SK-N-SH (cell line): Measurements from ENCODE around the gene TRAF2. TPM values are rescaled to one million over a fixed set of nuclear protein-coding genes. Genes with fewer than 3 reads are reported as not detected.

Experiments
- CTCF ChIA-PET: fragments of 300-600, 350-600 bp; formaldehyde crosslinking; extraction: SDS; loops from one replicate; lab custom pipeline; 2021; lab: Yijun Ruan, JAX
- POLR2A ChIA-PET: fragments of 350-600 bp; sonication (Branson Sonifier 250); formaldehyde crosslinking; extraction: SDS; loops from one replicate; lab custom pipeline; 2020; ENCODE audit warnings: antibody characterized with exemption, inconsistent platforms; lab: Yijun Ruan, JAX
- DNase-seq: peaks from one replicate; pipeline ENCODE4 v3.0.0; 2012
- H2AFZ ChIP-seq: fragments of 200-600 bp; sonication (generic); 2 replicates; pipeline ENCODE4 v1.8.1; 2016; ENCODE audit warnings: antibody characterized with exemption, mild to moderate bottlenecking, low read depth
- H3F3A ChIP-seq: fragments of 200-600 bp; sonication (generic); replicated peaks from 2 replicates; pipeline ENCODE3; 2016; ENCODE audit warnings: antibody characterized with exemption, mild to moderate bottlenecking; ENCODE audit not compliant: insufficient read depth
- H3K27ac ChIP-seq, 2 experiments: fragments of 200-500 bp in 1 of 2; fragments of 200-600 bp in 1 of 2; sonication (Bioruptor generic) in 1 of 2; sonication (generic), shearing (Covaris generic) in 1 of 2; 2 replicates each; pipeline versions ENCODE4 v1.5.1 to v1.6.1; 2014 to 2016; ENCODE audit warnings: low read depth in 2 of 2, inconsistent platforms in 1 of 2, low read length in 1 of 2, mild to moderate bottlenecking in 1 of 2, mixed read lengths in 1 of 2
- H3K27me3 ChIP-seq: fragments of 200-600 bp; sonication (generic), shearing (Covaris generic); 2 replicates; pipeline ENCODE4 v1.6.1; 2016; ENCODE audit warnings: mixed run types; ENCODE audit not compliant: insufficient read depth
- H3K36me3 ChIP-seq, 2 experiments: fragments of 200-500 bp in 1 of 2; fragments of 200-600 bp in 1 of 2; sonication (Bioruptor generic) in 1 of 2; sonication (generic) in 1 of 2; replicated peaks in 1 of 2; 2 replicates each; pipeline versions ENCODE3 to v1.5.1; 2014 to 2016; ENCODE audit warnings: low read length in 1 of 2, mild to moderate bottlenecking in 1 of 2; ENCODE audit not compliant: insufficient read depth in 2 of 2, control insufficient read depth in 1 of 2
- H3K4me1 ChIP-seq, 2 experiments: fragments of 200-500 bp in 1 of 2; fragments of 200-600 bp in 1 of 2; sonication (Bioruptor generic) in 1 of 2; sonication (generic), shearing (Covaris generic) in 1 of 2; 2 replicates each; pipeline versions ENCODE4 v1.5.1 to v1.6.1; 2014 to 2016; ENCODE audit warnings: low read depth in 1 of 2, low read length in 1 of 2, mixed run types in 1 of 2; ENCODE audit not compliant: insufficient read depth in 2 of 2, control insufficient read depth in 1 of 2
- H3K4me2 ChIP-seq: fragments of 200-600 bp; sonication (generic), shearing (Covaris generic); 2 replicates; pipeline ENCODE4 v1.6.1; 2017; ENCODE audit warnings: mixed run types
- H3K4me3 ChIP-seq, 2 experiments: fragments of 200-500 bp in 1 of 2; fragments of 200-600 bp in 1 of 2; sonication (Bioruptor generic) in 1 of 2; sonication (generic), shearing (Covaris generic) in 1 of 2; 2 replicates each; pipeline versions ENCODE4 v1.5.1 to v1.8.1; 2014 to 2016; ENCODE audit warnings: low read depth in 2 of 2, inconsistent platforms in 1 of 2, low read length in 1 of 2, mild to moderate bottlenecking in 1 of 2, mixed read lengths in 1 of 2, moderate library complexity in 1 of 2
- H3K79me2 ChIP-seq: fragments of 200-600 bp; sonication (generic); 2 replicates; pipeline ENCODE4 v1.8.1; 2017; ENCODE audit warnings: mild to moderate bottlenecking; ENCODE audit not compliant: insufficient read depth
- H3K9ac ChIP-seq: fragments of 200-600 bp; sonication (generic); 2 replicates; pipeline ENCODE4 v1.6.1; 2017; ENCODE audit warnings: mixed run types
- H3K9me2 ChIP-seq: fragments of 200-600 bp; sonication (generic); 2 replicates; pipeline ENCODE4 v1.6.1; 2017; ENCODE audit warnings: mixed run types
- H3K9me3 ChIP-seq: fragments of 200-600 bp; sonication (generic); 2 replicates; pipeline ENCODE4 v1.6.1; 2017; ENCODE audit warnings: mixed run types, mild to moderate bottlenecking, moderate library complexity
- H4K20me1 ChIP-seq: fragments of 200-600 bp; sonication (generic); 2 replicates; pipeline ENCODE4 v1.6.1; 2017; ENCODE audit warnings: mild to moderate bottlenecking, mixed run types; ENCODE audit not compliant: insufficient read depth
- ELF1 ChIP-seq: IDR thresholded peaks from 2 replicates; pipeline ENCODE4 v1.4.0; 2012
- EP300 ChIP-seq, 2 experiments: IDR thresholded peaks; 2 replicates each; pipeline versions ENCODE4 v1.4.0 to v1.6.1; 2012; ENCODE audit warnings: borderline replicate concordance in 1 of 2, low read depth in 1 of 2, low read length in 1 of 2
- EZH2phosphoT487 ChIP-seq: fragments of 200-600 bp; sonication (generic); IDR thresholded peaks from 2 replicates; pipeline ENCODE4 v1.6.1; 2017; ENCODE audit warnings: low read depth, mixed run types, mild to moderate bottlenecking, antibody characterized with exemption, moderate library complexity, borderline replicate concordance
- FOSL2 ChIP-seq: IDR thresholded peaks from 2 replicates; pipeline ENCODE4 v1.4.0; 2012; ENCODE audit warnings: low read depth, mild to moderate bottlenecking, moderate library complexity, borderline replicate concordance
- FOXM1 ChIP-seq: IDR thresholded peaks from 2 replicates; pipeline ENCODE4 v1.4.0; 2012; ENCODE audit warnings: low read depth, mild to moderate bottlenecking
- GATA2 ChIP-seq: sonication (generic); formaldehyde crosslinking; IDR thresholded peaks from 2 replicates; pipeline ENCODE4 v1.5.0; 2020; ENCODE audit warnings: mild to moderate bottlenecking, missing genetic modification reagents
- JUND ChIP-seq: IDR thresholded peaks from 2 replicates; pipeline ENCODE4 v1.4.0; 2012
- MEF2A ChIP-seq: IDR thresholded peaks from 2 replicates; pipeline ENCODE4 v1.4.0; 2012; ENCODE audit warnings: low read depth, borderline replicate concordance
- MXI1 ChIP-seq: IDR thresholded peaks from 2 replicates; pipeline ENCODE4 v1.6.1; 2012; ENCODE audit warnings: mild to moderate bottlenecking, low read depth, low read length, improper control_type of control experiment
- NFIC ChIP-seq: IDR thresholded peaks from 2 replicates; pipeline ENCODE4 v1.4.0; 2012; ENCODE audit warnings: borderline replicate concordance
- RXRA ChIP-seq: IDR thresholded peaks from 2 replicates; pipeline ENCODE4 v1.4.0; 2012; ENCODE audit warnings: low read depth, mild to moderate bottlenecking, borderline replicate concordance
- SIN3A ChIP-seq: IDR thresholded peaks from 2 replicates; pipeline ENCODE4 v1.6.1; 2012; ENCODE audit warnings: low read depth, mild to moderate bottlenecking, low read length, moderate library complexity, borderline replicate concordance
- SMC3 ChIP-seq: IDR thresholded peaks from 2 replicates; pipeline ENCODE4 v1.6.1; 2012; ENCODE audit warnings: low read depth, low read length, improper control_type of control experiment
- TAF1 ChIP-seq: IDR thresholded peaks from 2 replicates; pipeline ENCODE4 v1.6.1; 2012; ENCODE audit warnings: low read depth, mild to moderate bottlenecking, low read length, moderate library complexity, borderline replicate concordance
- USF1 ChIP-seq: IDR thresholded peaks from 2 replicates; pipeline ENCODE4 v1.4.0; 2012; ENCODE audit warnings: low read depth, borderline replicate concordance
- WGBS: methylation state at CpG from one replicate; pipeline ENCODE4 v1.1.6; 2017; ENCODE audit warnings: low lambda C conversion rate; 5-methylcytosine and 5-hydroxymethylcytosine counted together
- polyA plus RNA-seq, 3 experiments: library from polyadenylated mRNA; depleted of rRNA; stranded (reverse); fragments of >200 nt; gene quantifications; 2 replicates each; pipeline ENCODE4 v1.2.3, GENCODE V29; 2012
- TF ChIP-seq, protein P1 (sequence below): fragments of 200-600 bp; sonication (generic); IDR thresholded peaks from 2 replicates; pipeline ENCODE4 v1.6.1; 2017; ENCODE audit warnings: antibody characterized with exemption, mild to moderate bottlenecking, moderate library complexity
- TF ChIP-seq, protein P2 (sequence below): IDR thresholded peaks from 2 replicates; pipeline ENCODE4; 2012

TRAF2 gene
- polyA plus RNA-seq, 1 of the 3 experiments (the other 2 are of a cell fraction) = 15.4 TPM

GRCh38 chr9:136854113-136854841, 32.0 kb upstream of the TRAF2 start:
- no peak for DNase-seq
- Histone ChIP-seq H3K4me2 (no peak overlapping the region), H3K27me3 (no peaks in the 10 kb centered on the region)
- no peak for TF ChIP-seq SIN3A
- TF ChIP-seq MEF2A = no peak
- TF ChIP-seq MXI1 = no peak
- TF ChIP-seq, protein P1, sequence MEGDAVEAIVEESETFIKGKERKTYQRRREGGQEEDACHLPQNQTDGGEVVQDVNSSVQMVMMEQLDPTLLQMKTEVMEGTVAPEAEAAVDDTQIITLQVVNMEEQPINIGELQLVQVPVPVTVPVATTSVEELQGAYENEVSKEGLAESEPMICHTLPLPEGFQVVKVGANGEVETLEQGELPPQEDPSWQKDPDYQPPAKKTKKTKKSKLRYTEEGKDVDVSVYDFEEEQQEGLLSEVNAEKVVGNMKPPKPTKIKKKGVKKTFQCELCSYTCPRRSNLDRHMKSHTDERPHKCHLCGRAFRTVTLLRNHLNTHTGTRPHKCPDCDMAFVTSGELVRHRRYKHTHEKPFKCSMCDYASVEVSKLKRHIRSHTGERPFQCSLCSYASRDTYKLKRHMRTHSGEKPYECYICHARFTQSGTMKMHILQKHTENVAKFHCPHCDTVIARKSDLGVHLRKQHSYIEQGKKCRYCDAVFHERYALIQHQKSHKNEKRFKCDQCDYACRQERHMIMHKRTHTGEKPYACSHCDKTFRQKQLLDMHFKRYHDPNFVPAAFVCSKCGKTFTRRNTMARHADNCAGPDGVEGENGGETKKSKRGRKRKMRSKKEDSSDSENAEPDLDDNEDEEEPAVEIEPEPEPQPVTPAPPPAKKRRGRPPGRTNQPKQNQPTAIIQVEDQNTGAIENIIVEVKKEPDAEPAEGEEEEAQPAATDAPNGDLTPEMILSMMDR = no peak
- TF ChIP-seq NFIC = no peak
- no peak for TF ChIP-seq ELF1
- TF ChIP-seq FOSL2 = no peak
- no peak for TF ChIP-seq USF1
- no peak for TF ChIP-seq EP300 (IDR thresholded peaks at IDR 0.05; ENCODE audit: borderline replicate concordance in 1 of 2, low read depth in 1 of 2, low read length in 1 of 2)
- TF ChIP-seq, protein P2, sequence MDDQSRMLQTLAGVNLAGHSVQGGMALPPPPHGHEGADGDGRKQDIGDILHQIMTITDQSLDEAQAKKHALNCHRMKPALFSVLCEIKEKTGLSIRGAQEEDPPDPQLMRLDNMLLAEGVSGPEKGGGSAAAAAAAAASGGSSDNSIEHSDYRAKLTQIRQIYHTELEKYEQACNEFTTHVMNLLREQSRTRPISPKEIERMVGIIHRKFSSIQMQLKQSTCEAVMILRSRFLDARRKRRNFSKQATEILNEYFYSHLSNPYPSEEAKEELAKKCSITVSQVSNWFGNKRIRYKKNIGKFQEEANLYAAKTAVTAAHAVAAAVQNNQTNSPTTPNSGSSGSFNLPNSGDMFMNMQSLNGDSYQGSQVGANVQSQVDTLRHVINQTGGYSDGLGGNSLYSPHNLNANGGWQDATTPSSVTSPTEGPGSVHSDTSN = no peak
- TF ChIP-seq FOXM1 = no peak
- no peak for TF ChIP-seq JUND
- no peak for TF ChIP-seq TAF1
- TF ChIP-seq SMC3 = no peak
- no peak for TF ChIP-seq EZH2phosphoT487
- TF ChIP-seq GATA2 (CRISPR knock-in tag) = no peak
- TF ChIP-seq RXRA = no peak
- TF ChIP-seq, all 33 proteins: peak for 0
- 100% methylated on average over 6 of the region's 30 CpGs for WGBS
- Histone ChIP-seq H3K36me3 (peaks cover 0 to 11% of the 10 kb centered on the region in 2 experiments), H3K9me3 (no peaks in the 10 kb centered on the region), H3K4me3 (no peak overlapping the region), H3K9me2 (no peaks in the 10 kb centered on the region), H3K79me2 (peaks cover 15% of the 10 kb centered on the region; the same call in 1 of the 2 replicates), H4K20me1 (no peaks in the 10 kb centered on the region; the same call in 1 of the 2 replicates), H3K4me1 (peaks cover 4 to 20% of the 10 kb centered on the region in 2 experiments; a peak in 3 of 4 replicates), H3K9ac (no peak overlapping the region), H2AFZ (no peak overlapping the region), H3K27ac (no peak overlapping the region; a peak in 1 of 4 replicates), H3F3A (no peaks in the 10 kb centered on the region)
- ChIA-PET CTCF (interaction anchor here (2.2 kb wide), 1 partner anchor 11 kb away, joined by 9 read pairs; the partner anchor contains the start of gene AJM1), POLR2A (no interaction called here)
